ENCODE data around the gene DFFB. TPM values are rescaled to one million over a fixed set of nuclear protein-coding genes. Genes with fewer than 3 reads are reported as not detected.
A peak's percentile ranks its signal among the peaks of the same experiment; 100 is the strongest.

DFFB gene
- total and polyA plus RNA-seq, 9 of the 15 experiments (the other 6 are each of a cell fraction or from before 2014, with no cell fraction given) = 2.3 to 15.8 (median 11.5) TPM

DNA sequence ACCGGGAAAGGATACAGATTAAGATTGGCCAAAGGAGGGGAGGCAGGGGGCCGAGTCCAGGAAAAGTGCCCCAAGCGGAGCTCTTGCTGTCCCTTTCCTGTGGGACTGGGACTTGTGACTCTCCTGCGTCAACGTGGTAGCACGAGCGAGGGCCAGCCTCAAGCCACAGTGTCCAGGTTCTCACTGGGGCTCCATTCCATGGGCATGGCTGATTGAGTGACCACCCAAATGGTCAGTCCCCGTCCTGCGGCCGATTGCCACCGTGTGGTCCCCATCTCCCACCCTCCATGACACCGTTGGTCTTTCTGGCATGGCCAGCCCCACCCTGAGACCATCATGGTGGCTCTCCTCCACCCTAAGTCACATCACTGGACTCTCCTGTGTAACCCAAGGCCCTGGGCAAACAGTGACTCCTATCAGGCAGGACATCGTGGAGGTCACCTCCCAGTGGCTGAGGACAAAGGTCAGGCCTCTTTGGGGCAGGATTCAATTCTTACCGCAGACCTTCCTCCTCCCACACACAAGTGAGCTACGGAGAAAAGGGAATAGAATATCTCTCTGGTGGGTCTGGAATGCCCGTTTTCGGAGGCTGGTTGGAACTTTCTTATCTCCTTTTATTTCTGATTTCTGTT lies 51.7 kb downstream of the DFFB start:
- peak in 1 of 4 experiments; percentile 27 for DNase-seq (ENCODE audit: extremely low read depth in 1 of 4, low spot score in 3 of 4)
- POLR2A ChIA-PET = interaction anchor here (0.6 kb wide), 1 partner anchor 9 kb away, joined by 3 read pairs; the partner anchor contains the start of gene C1orf174
- no TSS peak for BruUV-seq (replicated peaks)
- CTCF ChIA-PET (ENCODE audit: low intra/inter-chr PET ratio) = interaction anchor here (0.7 kb wide), 1 partner anchor 20 kb away, joined by 3 read pairs; no protein-coding TSS in a partner anchor
- Histone ChIP-seq H3K4me2 (ENCODE audit: insufficient read depth, low read length) (no peak overlapping the region), H3K36me3 (ENCODE audit: control insufficient read depth, insufficient read depth, low read length) (no peaks in the 10 kb centered on the region), H4K20me1 (replicated peaks; ENCODE audit: control insufficient read depth, insufficient read depth, low read length) (peaks cover 14% of the 10 kb centered on the region; the same call in 1 of the 2 replicates), H3K9me1 (ENCODE audit: control insufficient read depth, insufficient read depth, low read length) (no peaks in the 10 kb centered on the region), H3K4me1 (replicated peaks in 1 of 2; ENCODE audit: control insufficient read depth in 2 of 2, insufficient read depth in 2 of 2, low read length in 2 of 2) (peaks cover 10 to 68% of the 10 kb centered on the region in 2 experiments; a peak in 4 of 5 replicates), H3K9me3 (replicated peaks; ENCODE audit: control insufficient read depth, insufficient read depth, low read depth, low read length) (no peaks in the 10 kb centered on the region), H3K27me3 (ENCODE audit: control insufficient read depth in 2 of 2, insufficient read depth in 2 of 2, low read length in 2 of 2) (peaks cover 0 to 21% of the 10 kb centered on the region in 2 experiments; a peak in 4 of 5 replicates), H3K4me3 (no peak overlapping the region), H3K79me2 (ENCODE audit: control insufficient read depth, insufficient read depth, low read length) (no peaks in the 10 kb centered on the region), H3K27ac (ENCODE audit: extremely low read depth, low read depth, low read length) (no peak overlapping the region), H3K9ac (ENCODE audit: insufficient read depth in 1 of 2, low read depth in 2 of 2, low read length in 2 of 2) (peak overlapping the region in 1 of 2 experiments; percentile 37; a peak in 1 of 4 replicates), H2AFZ (ENCODE audit: low read depth, low read length) (no peak overlapping the region)
- in situ Hi-C loops (cut with MboI) (no loop called here), intact Hi-C loops (cut with micrococcal nuclease) (no loop called here)
- whole genome bisulfite sequencing (ENCODE audit: insufficient coverage, low coverage, missing lambda C conversion rate) = 30% methylated on average over 14 of the region's 17 CpGs
- FAIRE-seq = no peak
- ATAC-seq = no peak
- peak in 1 of 2 experiments; percentile 36; a peak in 1 of 4 replicates for TF ChIP-seq RCOR1 (IDR thresholded peaks at IDR 0.05; ENCODE audit: borderline replicate concordance in 1 of 2, low read depth in 2 of 2, low read length in 2 of 2)
- TF ChIP-seq NR2C1 (IDR thresholded peaks at IDR 0.05) = peak; percentile 26; the same call in 1 of the 2 replicates
- TF ChIP-seq NR2C1 (tag; IDR thresholded peaks at IDR 0.05) = peak; percentile 80
- TF ChIP-seq ZNF282 (CRISPR knock-in tag; IDR thresholded peaks at IDR 0.05) = no peak
- TF ChIP-seq MIER1 (IDR thresholded peaks at IDR 0.05; ENCODE audit: low read depth) = no peak
- TF ChIP-seq KLF1 (tag; IDR thresholded peaks at IDR 0.05) = no peak
- no peak for TF ChIP-seq PRMT5 (CRISPR knock-in tag; IDR thresholded peaks at IDR 0.05)
- no peak for TF ChIP-seq SIN3B (IDR thresholded peaks at IDR 0.05; ENCODE audit: low read depth)
- TF ChIP-seq NR2C2 (CRISPR knock-in tag; IDR thresholded peaks at IDR 0.05) = no peak
- TF ChIP-seq NR2C2 (tag; IDR thresholded peaks at IDR 0.05) = peak; percentile 50
- TF ChIP-seq, protein P1, sequence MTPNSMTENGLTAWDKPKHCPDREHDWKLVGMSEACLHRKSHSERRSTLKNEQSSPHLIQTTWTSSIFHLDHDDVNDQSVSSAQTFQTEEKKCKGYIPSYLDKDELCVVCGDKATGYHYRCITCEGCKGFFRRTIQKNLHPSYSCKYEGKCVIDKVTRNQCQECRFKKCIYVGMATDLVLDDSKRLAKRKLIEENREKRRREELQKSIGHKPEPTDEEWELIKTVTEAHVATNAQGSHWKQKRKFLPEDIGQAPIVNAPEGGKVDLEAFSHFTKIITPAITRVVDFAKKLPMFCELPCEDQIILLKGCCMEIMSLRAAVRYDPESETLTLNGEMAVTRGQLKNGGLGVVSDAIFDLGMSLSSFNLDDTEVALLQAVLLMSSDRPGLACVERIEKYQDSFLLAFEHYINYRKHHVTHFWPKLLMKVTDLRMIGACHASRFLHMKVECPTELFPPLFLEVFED (CRISPR knock-in tag; conservative IDR thresholded peaks at IDR 0.05) = no peak
- no peak for TF ChIP-seq RBM22 (IDR thresholded peaks at IDR 0.05; ENCODE audit: low read depth, low read length, poor library complexity, severe bottlenecking)
- TF ChIP-seq ESRRA (IDR thresholded peaks at IDR 0.05; ENCODE audit: borderline replicate concordance, low read depth) = peak; percentile 84

Measured in K562 (cell line).